8988T (cell line): ENCODE results near the gene SLC16A4.
A peak's percentile ranks its signal among the peaks of the same experiment; 100 is the strongest.

ENCODE experiments used
- DNase-seq: peaks from one replicate; pipeline ENCODE4 v3.0.0; 2011

The SLC16A4 gene

DNA sequence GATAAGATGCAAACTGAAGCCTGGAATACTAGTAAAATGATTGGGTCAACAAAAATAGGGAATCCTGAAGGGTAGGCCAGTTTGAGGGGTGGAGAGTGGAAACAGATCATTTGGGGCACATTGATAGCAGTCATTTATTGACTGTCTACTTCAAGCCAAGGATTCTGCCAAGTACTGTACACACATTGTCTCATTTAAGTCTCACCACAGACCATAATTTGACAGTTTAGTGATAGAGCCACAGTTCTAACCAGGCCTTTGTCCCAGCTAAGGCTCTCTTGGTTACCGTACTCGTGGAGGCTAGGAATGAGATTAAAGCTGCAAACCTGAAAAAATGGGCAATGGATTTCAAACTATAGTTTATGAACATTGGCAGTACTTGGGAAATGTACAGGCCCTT is 40.5 kb downstream of the SLC16A4 start:
- no peak for DNase-seq

DNA sequence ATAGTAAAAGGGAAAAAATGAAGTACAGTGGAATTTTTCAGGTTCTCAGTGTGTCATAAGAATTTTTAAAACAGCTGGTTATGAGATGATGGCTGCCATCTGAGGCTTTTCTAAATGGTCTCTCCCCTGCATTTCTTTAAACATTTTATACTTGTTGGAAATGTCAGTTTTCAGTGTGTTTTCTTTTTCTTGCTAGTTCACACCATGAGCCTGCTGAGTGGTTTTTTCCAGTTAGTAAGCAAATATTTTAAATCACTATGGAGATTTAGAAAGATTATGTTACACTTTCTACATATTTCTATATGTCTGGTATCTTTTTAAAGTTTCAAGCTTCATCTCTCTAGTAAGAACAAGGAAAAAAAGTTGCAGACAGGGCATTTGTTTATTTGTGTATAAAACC is 42.1 kb downstream of the SLC16A4 start:
- DNase-seq, result no peak

DNA sequence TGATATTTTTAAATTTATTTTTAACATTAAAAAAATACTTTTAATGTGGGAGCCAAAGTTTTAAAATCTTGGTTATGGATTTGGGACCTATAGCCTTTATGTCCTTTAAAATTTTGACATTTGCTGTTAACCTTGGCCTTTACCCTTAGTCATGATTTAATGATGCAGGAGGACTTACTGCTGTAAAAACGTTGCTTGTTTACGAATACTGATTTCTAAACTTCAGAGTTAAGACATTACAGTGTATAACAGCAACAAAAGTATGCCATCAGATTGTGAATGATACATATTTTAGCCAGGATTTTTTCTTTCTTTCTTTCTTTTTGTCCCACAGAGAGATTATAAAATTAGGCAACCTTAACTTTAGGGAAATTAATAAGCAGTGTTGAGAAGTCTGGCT is 42.8 kb downstream of the SLC16A4 start:
- DNase-seq, result no peak

DNA sequence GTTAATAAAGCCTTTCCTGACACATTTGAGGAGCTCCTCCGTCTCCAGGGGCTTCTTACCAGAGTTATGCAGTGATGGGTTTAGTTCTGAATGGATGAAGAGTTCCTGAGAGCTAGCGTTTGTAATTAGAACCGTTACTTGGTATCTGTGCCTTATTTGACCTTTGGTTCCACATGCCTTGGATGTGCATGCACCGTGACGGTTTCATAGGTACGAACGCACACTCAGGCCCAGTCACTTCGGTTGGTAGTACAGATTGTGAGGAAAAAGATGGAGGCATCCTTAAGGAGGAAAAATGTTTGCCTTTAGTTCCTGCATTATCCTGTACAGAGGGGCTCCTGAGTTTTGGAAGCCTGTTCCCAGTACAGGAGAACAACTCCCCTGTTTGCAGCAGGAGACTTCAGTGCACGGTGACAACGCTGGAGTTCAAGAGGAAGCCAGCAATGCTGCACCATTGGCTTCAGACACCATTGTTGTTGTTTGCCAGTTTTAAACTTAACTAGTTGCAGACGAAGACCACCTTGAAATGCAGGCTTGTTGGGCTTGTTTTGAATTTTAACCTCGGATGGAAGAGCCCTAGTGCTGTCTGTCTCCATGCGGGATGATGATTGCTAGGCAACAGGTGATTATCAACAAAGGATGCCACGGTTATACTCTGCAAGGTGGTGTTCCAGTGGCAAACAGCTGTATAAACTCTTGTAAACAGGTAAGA is 43.5 kb downstream of the SLC16A4 start:
- DNase-seq, result no peak

DNA sequence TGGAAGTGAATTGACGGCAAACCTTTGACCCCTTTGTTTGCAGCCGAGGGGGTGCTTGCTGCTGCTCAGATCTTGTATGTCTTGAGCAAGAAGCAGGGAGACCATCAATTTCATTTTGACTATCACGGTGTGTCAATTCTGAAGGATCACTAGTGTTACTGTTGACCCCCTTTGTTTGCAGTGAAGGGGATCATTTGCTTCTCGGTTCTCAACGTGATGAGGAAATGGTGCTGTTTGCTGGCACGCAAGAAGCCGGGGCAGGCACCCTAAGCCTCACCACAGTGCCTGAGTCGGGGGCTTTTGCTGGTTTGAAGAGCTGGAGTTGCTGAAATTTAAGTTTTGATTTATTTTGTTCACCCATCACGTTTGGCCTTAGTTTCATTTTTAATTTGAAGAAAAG is 44.1 kb downstream of the SLC16A4 start:
- no peak for DNase-seq

DNA sequence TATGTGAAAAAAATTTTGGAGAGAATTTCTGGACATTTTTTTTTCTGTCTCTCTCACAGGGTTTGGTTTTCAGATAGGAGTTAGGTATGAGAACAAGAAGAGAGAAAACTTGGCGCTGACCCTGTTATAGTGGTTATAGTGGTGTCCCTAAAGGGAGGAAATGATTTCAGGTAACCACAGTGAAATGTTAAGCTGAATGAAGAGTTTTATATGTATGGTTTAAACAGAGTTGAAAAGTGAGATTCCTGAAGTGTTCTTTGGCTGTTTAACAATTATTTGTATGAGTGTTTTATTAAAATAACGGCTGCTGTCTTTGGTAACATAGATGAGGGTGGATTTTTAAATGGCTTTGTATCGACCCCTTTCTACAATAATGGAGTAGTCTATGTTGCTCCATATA is 45.3 kb downstream of the SLC16A4 start:
- no peak for DNase-seq

DNA sequence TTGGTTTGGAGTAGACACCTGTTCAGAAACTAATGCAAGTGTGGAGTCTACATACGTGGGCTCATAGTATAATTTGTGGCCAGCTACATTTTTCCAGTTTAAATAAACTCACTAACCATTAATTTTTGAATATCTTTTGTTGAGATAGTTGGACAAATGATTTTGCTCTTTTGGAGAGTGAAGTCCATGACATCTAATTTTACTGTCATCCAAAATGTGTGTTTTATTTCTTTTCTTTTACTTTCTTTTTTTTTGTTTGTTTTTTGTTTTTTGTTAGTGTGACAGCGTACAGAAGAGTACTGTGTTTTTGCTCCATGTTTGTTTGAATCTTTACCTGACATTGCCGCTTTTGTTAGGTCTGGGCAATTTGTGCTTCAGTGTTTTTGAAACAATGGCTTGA is 46.7 kb downstream of the SLC16A4 start:
- no peak for DNase-seq

DNA sequence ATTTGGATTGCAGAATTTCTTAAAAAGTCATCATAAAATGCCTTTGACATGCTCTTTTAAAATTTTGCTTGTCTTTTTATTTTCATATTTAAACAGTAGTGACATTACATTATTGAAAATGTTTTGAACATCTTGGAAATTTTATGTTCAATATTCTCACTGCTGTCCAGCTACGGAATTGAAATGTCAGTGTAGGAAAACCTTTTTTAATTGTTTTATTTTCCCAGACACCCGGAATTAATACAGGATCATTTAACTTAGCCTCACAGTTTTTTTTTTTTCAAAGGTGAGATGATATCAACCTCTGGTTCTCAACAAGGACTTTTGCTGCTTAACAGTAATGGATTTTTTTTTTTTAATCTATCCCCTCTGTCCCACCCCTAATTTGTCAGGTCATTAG is 47.6 kb downstream of the SLC16A4 start:
- DNase-seq, result no peak

DNA sequence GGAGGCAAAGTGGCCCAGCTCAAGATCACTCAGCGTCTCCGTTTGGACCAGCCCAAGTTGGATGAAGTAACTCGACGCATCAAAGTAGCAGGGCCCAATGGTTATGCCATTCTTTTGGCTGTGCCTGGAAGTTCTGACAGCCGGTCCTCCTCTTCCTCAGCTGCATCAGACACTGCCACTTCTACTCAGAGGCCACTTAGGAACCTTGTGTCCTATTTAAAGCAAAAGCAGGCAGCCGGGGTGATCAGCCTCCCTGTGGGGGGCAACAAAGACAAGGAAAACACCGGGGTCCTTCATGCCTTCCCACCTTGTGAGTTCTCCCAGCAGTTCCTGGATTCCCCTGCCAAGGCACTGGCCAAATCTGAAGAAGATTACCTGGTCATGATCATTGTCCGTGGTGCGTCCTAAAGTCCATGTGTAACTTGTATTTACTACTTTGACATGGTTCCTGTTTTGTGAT is 48.9 kb downstream of the SLC16A4 start:
- no peak for DNase-seq

DNA sequence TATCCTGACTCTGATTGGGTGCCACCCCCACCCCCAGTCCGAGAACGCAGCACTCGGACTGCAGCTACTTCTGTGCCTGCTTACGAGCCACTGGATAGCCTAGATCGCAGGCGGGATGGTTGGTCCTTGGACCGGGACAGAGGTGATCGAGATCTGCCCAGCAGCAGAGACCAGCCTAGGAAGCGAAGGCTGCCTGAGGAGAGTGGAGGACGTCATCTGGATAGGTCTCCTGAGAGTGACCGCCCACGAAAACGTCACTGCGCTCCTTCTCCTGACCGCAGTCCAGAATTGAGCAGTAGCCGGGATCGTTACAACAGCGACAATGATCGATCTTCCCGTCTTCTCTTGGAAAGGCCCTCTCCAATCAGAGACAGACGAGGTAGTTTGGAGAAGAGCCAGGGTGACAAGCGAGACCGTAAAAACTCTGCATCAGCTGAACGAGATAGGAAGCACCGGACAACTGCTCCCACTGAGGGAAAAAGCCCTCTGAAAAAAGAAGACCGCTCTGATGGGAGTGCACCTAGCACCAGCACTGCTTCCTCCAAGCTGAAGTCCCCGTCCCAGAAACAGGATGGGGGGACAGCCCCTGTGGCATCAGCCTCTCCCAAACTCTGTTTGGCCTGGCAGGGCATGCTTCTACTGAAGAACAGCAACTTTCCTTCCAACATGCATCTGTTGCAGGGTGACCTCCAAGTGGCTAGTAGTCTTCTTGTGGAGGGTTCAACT is 49.5 kb downstream of the SLC16A4 start:
- DNase-seq, result no peak

DNA sequence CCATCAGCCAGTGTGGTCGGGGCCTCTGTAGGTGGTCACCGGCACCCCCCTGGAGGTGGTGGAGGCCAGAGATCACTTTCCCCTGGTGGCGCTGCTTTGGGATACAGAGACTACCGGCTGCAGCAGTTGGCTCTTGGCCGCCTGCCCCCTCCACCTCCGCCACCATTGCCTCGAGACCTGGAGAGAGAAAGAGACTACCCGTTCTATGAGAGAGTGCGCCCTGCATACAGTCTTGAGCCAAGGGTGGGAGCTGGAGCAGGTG is 50.7 kb downstream of the SLC16A4 start:
- DNase-seq, result no peak

DNA sequence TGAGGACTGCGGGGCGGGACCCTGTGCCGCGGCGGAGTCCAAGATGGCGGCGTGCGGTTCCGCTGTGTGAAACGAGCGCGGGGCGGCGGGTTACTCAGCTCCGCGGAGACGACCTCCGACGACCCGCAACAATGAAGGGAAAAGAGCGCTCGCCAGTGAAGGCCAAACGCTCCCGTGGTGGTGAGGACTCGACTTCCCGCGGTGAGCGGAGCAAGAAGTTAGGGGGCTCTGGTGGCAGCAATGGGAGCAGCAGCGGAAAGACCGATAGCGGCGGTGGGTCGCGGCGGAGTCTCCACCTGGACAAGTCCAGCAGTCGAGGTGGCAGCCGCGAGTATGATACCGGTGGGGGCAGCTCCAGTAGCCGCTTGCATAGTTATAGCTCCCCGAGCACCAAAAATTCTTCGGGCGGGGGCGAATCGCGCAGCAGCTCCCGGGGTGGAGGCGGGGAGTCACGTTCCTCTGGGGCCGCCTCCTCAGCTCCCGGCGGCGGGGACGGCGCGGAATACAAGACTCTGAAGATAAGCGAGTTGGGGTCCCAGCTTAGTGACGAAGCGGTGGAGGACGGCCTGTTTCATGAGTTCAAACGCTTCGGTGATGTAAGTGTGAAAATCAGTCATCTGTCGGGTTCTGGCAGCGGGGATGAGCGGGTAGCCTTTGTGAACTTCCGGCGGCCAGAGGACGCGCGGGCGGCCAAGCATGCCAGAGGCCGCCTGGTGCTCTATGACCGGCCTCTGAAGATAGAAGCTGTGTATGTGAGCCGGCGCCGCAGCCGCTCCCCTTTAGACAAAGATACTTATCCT is 51.2 kb downstream of the SLC16A4 start:
- DNase-seq, result no peak

DNA sequence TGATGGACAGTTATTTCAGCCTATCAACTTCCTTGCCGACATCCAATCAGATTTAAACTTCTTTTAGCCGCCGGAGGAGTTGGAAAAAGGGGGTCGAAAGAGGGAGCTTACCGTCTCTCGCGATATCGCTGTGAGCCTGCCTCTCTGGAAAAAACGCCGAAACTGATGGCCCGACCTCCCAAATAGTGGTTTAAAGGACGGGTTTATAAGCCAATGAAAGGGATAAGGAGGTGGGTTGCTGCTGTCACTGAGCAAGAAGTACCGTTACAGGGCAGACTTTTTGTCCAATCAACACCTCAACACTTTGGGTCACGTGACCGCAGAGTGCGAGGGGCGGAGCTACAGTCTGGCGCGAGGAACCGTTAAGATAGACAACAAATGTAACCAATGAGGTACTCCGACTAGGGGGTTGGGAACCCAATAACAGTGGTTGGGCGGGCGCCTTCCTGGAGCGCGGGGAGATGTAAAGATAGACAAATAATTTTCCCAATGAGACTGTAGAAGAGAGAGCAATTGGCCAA is 51.9 kb downstream of the SLC16A4 start, which contains the start of gene RBM15:
TSS of gene RBM15 (plus strand) at position 492 of the 521 bp plus-strand sequence. CDS start at position 521, 29 bp downstream.
- DNase-seq, result peak; percentile 61

DNA sequence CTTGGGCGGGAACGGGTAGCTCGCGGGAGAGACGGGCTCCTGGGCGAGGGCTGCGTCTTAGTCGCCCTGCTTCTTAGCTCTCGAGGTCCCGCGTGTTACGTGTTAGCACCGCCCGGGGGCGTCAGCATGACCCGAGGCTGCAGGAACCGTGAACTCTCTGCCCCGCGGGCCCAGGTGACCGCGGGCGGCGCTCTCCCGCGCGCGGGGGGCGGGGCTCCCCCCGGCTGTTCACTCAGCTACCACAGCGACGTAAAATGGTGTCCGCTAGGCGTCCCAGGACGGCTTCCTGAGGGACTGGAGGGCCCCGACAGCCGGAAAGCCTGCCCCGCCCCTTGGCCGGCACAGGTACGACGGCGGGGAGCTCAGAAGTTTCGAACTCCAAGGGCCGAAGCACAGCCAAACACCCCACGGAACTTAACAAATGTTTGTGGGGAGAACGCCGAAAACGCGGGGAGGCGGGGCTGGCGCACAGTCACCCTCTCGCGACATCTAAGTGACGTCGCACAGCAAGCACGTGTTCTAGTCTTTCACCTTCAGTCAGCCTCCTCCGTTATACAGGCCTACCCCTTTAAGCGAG is 52.4 kb downstream of the SLC16A4 start:
- peak; percentile 34 for DNase-seq

DNA sequence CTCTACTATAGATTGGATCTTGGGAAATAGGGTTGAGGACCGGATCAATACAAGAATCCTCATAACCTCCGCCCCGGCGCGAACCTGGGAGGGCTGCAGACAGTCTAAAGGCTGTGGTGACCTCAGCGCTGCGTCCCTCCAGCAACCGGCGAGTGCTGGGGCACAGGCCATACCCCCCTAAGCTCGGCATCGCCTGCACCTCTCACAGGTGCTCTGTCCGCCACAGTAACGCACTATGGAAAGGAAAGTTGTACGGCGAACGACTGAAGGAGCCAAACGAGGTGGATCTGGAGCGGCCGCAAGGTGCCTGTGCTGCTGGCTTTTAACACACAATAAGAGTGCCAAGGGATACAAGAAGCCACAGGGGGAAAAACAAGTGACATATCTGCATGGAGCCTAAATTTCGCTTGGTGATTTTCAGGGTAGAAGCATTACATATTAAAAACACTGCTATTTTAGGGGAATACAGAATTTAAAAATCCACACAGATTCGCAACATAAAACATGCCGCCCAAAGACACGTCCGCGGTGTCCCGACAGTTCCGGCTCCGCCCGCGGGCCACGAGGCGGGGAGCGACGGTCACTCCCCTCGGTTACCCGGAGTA is 53.0 kb downstream of the SLC16A4 start:
- no peak for DNase-seq

DNA sequence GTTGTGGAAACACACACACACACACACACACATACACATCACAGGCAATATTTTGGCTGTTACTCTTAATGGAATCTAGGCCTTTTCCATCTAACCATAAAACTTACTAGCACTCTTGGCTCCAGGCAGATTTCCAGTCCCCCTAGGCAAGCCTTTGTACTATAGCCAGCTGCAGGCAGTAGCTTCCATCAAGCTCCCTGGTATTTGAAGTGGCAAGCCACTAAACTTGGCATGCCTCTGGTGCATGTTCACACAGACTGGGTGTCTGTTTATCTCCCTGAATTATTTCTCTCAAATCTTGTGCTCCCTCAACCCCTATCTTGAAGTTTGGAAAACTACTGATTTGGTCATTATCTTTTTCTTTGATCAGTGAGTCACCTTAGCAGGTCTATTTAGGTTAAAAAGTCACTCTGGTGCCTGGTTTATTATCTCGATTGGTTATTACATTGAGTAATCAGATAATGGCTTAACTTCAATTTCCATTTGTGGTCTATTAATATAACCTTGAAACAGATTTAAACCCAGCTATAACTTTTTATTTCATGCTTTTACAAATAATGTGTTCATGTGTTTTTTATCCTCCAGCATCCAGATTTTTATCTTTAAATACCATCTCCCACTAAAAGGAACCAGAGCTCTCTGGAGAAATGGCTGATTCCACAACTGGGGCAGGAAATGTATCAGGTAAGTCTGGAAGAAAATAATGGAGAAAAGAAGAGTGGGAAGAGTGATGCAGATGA is 54.4 kb downstream of the SLC16A4 start:
- no peak for DNase-seq

DNA sequence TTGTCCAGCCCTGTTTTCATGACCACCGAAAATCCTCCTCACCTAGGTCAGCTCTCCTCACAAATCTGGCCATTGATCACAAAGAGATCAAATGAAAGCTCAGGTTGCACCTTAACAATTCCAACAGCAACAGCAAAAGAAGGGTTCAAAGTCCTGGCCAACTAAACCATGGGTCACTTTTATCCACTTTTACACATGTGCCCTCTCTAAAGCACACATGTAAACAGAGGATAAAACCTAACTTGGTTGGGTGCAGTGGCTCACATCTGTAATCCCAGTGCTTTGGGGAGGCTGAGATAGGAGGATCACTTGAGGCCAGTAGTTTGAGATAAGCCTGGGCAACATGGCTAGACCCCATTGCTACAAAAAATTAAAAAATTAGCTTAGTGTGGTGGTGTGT is 55.6 kb downstream of the SLC16A4 start:
- DNase-seq, result no peak

DNA sequence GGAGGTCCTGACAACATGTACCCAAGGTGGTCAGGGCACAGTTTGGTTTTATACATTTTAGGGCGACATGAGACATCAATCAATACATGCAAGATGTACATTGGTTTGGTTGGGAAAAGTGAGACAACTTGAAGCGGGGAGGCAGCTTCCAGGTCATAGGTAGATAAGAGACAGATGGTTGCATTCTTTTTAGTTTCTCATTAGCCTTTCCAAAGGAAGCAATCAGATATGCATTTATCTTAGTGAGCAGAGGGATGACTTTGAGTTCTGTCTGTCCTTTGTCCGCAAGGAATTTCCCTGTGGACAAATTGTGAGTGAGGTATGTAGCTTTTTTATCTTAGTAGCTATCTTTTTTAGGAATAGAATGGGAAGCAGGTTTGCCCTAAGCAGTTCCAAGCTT is 62.1 kb downstream of the SLC16A4 start:
- DNase-seq, result no peak

DNA sequence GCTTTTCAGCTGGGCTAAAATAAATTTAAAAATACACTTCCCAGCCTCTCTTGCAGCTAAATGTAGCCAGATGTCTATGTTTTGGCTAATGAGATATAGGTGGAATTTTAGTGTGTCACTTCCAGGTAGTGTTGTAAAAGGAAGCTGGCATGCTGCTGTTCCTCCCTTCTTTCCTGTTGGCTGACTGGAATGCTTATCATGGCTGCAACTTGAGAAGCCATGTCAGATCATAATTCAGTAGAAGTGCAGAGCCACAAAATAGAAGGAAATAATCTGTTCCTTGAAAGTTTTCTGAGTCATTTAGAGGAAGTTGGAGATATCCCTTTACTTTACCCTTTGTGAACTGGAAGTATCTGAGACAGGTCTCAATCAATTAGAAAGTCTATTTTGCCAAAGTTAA is 62.6 kb downstream of the SLC16A4 start:
- DNase-seq, result no peak

DNA sequence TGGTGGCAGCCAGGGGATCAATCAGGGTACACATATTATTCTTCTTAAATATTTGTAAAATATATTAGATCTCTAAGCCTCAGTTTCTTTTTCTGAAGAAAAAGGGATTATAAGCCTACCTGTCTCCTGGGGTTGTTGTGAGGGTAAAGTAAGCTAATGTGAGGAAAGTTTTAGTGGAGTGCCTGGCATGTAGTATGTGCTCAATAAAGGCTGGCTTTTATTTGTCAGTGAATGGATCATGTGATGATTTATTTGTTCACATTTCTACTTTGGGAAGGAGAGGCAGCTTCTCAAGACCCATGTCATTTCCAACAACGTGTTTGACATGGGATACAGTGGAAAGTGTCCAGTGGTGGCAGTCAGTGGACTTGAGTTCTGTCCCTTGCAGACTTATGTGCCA is 64.0 kb downstream of the SLC16A4 start:
- no peak for DNase-seq

DNA sequence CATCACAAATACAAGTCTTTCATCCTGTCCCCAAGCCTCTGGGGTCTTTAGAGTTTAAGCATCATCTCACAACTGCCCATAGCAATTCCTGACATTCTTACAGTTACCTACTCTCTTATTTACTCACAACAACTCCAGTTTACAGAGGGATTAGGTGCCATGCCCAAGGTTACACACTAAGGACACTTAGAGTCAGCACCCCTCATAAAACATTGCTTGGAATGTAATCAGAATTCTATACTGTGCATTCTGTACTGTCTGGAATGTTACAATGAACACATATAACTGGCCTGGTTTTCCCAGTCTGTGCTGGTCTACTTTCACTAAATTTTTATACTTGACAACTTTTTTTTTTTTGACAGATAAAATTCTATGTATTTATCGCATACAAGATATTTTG is 66.2 kb downstream of the SLC16A4 start:
- no peak for DNase-seq

DNA sequence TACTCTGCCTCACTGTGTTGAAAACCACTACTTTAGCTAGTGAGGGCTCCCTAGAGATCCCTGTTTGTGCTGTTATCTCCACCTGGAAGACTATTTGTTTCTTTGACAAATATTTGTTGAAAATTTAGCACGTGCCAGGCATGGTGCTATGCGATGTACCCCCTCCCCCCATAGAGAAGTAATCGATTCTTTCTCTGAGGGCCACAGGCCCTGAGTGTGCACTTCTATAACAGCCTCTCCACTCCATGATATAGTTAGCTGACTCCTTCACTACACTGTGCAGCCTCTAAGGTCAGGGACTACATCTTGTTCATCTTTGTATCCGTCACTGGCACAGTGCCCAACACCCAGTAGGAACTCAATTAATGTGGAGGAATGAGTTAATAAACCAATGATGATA is 69.0 kb downstream of the SLC16A4 start:
- DNase-seq, result no peak
